GM21528 (cell line): ENCODE results near the gene PCDH9.
A peak's percentile ranks its signal among the peaks of the same experiment; 100 is the strongest.

ENCODE experiments used
- ATAC-seq: cut with Tn5 transposase; IDR thresholded peaks from one replicate; pipeline ENCODE4 v1.9.1; 2021; ENCODE audit warnings: mild to moderate bottlenecking, moderate library complexity; ENCODE audit not compliant: unreplicated experiment, low FRiP score

The PCDH9 gene

GRCh38 chr13:67226696-67227095 is 3.4 kb downstream of the PCDH9 start:
- ATAC-seq: no peak

GRCh38 chr13:67225252-67226159 is 4.6 kb downstream of the PCDH9 start:
- no peak for ATAC-seq

GRCh38 chr13:67224148-67224846 is 5.8 kb downstream of the PCDH9 start:
- ATAC-seq: peak; percentile 77

GRCh38 chr13:67223742-67224141 is 6.4 kb downstream of the PCDH9 start:
- ATAC-seq: no peak

GRCh38 chr13:67223024-67223423 is 7.1 kb downstream of the PCDH9 start:
- no peak for ATAC-seq

- peak; percentile 44 for ATAC-seq
Measured at GRCh38 chr13:67221630-67222226, 8.4 kb downstream of the PCDH9 start.

- ATAC-seq: no peak
Measured at GRCh38 chr13:67219113-67219512, 11.0 kb downstream of the PCDH9 start.

GRCh38 chr13:67217880-67218279 is 12.3 kb downstream of the PCDH9 start:
- no peak for ATAC-seq

GRCh38 chr13:67216864-67217263 is 13.3 kb downstream of the PCDH9 start:
- ATAC-seq: no peak

- no peak for ATAC-seq
Measured at GRCh38 chr13:67210208-67210607, 19.9 kb downstream of the PCDH9 start.

- ATAC-seq: no peak
Measured at GRCh38 chr13:67208552-67208951, 21.6 kb downstream of the PCDH9 start.

- ATAC-seq: no peak
Measured at GRCh38 chr13:67204764-67205163, 25.4 kb downstream of the PCDH9 start.

GRCh38 chr13:67200605-67201004 is 29.5 kb downstream of the PCDH9 start:
- no peak for ATAC-seq

- no peak for ATAC-seq
Measured at GRCh38 chr13:67200183-67200582, 30.0 kb downstream of the PCDH9 start.

- ATAC-seq: no peak
Measured at GRCh38 chr13:67197704-67198103, 32.4 kb downstream of the PCDH9 start.

GRCh38 chr13:67193979-67194378 is 36.2 kb downstream of the PCDH9 start:
- ATAC-seq: no peak

GRCh38 chr13:67192751-67193150 is 37.4 kb downstream of the PCDH9 start:
- no peak for ATAC-seq

- no peak for ATAC-seq
Measured at GRCh38 chr13:67186995-67187569, 43.1 kb downstream of the PCDH9 start.

GRCh38 chr13:67184247-67184646 is 45.9 kb downstream of the PCDH9 start:
- ATAC-seq: no peak

GRCh38 chr13:67183151-67183550 is 47.0 kb downstream of the PCDH9 start:
- ATAC-seq: no peak

GRCh38 chr13:67175836-67176459 is 54.2 kb downstream of the PCDH9 start:
- ATAC-seq: no peak
